NAMALWA (cell line): ENCODE results near the gene C4B.
"Not testable (repeated sequence)": the region's sequence is repeated elsewhere in the genome, so short reads cannot be mapped to it uniquely, and the experiment has no call there.

ENCODE experiments used
- DNase-seq: peaks from one replicate; pipeline ENCODE4 v3.0.0-alpha.2; 2015; ENCODE audit warnings: low spot score

C4B gene

DNA sequence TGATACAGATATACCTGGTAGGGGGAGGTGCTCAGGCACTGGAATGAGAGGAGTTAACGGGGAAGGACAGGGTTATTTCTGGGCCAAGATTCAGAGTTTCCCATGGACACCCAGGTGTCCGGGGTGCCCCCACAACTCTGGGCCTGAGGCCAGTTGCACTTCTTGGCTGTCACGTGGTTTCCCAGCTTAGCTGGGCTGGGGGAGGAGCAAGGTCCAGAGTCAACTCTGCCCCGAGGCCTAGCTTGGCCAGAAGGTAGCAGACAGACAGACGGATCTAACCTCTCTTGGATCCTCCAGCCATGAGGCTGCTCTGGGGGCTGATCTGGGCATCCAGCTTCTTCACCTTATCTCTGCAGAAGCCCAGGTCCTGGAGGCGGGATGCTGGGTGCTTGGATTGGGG is at the start of gene C4B:
C4B (plus strand) TSS at position 249 of the 400 bp plus-strand sequence; CDS start at position 300, 51 bp downstream.
- DNase-seq: not testable (repeated sequence)

DNA sequence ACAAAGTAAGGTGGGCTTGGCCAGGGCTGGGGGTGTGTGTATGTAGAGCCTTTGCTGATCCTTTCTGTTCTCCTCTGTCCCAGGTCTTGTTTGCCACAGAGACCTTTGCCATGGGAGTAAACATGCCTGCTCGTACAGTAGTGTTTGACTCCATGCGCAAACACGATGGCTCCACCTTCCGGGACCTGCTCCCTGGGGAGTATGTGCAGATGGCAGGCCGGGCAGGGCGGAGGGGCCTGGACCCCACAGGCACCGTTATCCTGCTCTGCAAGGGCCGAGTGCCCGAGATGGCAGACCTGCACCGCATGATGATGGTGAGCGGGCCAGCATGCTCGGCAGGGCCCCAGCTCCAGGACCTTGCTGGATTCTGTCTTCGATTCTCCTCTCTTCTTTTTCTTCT is 48.9 kb upstream of the C4B start:
- DNase-seq: no peak

DNA sequence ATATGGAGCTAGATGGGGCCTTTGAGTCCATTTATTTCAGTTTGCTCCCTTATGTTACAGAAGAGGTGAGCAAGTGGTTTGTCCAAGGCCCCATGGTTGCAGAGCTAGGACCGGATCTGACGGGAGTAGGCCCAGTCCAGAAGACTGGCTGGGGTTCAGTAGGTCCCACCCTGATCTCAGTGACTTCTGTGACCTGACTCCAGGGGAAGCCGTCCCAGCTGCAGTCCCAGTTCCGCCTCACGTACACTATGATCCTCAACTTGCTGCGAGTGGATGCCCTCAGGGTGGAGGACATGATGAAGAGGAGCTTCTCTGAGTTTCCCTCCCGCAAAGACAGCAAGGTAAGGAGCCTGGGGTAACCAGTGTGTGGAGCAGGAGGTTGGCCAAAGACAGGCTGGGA is 48.1 kb upstream of the C4B start:
- DNase-seq: no peak

DNA sequence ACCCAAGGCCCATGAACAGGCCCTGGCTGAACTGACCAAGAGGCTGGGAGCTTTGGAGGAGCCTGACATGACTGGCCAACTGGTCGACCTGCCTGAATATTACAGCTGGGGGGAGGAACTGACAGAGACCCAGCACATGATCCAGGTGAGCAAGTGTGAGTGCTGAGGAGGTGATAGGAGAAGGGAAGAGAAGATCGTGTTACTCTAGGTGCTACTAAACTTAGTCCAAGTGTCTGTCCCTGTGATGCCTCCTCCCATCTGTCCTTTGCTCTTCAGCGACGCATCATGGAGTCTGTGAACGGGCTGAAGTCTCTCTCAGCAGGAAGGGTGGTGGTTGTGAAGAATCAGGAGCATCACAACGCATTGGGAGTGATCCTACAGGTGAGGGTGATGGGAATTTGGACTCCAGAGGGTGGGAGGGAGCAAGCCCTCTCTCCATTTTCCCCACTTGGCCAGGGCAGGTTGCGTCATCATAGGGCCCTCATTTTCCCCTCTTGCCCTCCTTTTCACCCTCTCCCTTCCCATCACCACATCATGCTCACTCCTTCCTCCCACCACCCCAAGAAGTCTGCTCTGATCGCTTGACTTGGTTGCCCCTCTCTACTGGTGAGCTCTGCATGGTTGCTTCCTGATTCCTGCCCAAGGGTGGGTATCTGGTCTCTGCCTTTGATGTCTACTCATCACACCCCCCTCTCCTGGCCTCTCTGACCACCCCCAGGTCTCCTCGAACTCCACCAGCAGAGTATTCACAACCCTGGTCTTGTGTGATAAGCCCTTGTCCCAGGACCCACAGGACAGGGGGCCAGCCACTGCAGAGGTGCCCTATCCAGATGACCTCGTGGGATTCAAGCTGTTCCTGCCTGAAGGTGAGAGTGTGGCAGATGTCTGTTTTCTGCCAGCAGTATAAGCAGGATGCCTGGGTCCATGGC is 47.3 kb upstream of the C4B start:
- DNase-seq: no peak

DNA sequence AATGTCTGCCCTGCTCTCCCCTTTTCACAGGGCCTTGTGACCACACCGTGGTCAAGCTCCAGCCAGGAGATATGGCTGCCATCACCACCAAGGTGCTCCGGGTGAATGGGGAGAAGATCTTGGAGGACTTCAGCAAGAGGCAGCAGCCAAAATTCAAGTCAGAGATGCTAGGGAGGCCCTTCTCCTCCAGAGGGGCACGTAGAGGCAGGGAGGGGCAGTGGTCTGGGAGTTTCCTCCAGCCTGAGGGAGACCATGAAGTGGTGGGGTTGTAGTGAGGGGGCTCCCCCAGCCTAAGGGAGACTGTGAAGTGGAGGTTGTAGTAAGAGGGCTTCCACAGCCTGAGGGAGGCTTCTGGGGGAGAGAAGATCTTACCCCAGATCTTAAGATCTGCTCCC is 46.7 kb upstream of the C4B start:
- DNase-seq: no peak

DNA sequence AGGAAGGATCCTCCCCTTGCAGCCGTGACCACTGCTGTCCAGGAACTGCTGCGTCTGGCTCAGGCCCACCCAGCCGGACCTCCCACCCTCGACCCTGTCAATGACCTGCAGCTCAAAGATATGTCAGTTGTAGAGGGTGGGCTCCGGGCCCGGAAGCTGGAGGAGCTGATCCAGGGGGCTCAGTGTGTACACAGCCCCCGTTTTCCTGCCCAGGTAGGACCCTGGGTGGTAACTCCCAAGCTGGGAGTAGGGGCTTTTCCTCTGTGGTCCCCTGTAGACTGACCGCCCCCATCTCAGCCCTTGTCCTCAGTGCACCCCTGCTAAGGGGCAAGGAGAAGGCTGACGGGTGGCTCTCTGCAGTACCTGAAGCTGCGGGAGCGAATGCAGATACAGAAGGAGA is 46.3 kb upstream of the C4B start:
- DNase-seq: no peak

DNA sequence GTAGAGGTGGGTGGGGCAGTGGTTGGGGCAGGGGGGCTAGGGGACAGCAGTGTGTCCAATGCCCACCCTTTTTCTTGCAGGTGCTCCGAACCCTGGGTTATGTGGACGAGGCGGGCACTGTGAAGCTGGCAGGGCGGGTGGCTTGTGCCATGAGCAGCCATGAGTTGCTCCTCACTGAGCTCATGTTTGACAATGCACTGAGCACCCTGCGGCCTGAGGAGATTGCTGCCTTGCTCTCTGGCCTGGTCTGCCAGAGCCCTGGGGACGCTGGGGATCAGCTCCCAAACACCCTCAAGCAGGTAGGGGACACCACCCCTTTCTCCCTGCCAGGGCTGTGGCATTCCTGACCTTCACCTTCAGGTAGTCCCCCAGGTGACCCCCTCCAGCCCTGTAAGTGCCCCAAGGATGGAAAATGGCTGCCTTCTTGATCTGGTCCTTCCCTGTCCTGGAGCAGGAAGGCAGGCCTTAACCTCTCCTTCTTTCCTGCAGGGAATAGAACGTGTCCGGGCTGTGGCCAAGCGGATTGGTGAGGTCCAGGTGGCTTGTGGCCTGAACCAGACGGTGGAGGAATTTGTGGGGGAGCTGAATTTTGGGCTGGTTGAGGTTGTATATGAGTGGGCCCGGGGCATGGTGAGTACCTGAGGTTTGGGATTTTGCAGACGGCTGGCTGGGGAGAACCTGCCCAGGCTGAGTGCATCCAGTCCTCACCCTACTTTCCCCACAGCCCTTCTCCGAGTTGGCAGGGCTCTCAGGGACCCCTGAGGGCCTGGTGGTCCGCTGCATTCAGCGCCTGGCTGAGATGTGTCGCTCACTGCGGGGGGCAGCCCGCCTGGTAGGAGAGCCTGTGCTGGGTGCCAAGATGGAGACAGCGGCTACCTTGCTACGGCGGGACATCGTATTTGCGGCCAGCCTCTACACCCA is 45.5 kb upstream of the C4B start:
- DNase-seq: no peak

DNA sequence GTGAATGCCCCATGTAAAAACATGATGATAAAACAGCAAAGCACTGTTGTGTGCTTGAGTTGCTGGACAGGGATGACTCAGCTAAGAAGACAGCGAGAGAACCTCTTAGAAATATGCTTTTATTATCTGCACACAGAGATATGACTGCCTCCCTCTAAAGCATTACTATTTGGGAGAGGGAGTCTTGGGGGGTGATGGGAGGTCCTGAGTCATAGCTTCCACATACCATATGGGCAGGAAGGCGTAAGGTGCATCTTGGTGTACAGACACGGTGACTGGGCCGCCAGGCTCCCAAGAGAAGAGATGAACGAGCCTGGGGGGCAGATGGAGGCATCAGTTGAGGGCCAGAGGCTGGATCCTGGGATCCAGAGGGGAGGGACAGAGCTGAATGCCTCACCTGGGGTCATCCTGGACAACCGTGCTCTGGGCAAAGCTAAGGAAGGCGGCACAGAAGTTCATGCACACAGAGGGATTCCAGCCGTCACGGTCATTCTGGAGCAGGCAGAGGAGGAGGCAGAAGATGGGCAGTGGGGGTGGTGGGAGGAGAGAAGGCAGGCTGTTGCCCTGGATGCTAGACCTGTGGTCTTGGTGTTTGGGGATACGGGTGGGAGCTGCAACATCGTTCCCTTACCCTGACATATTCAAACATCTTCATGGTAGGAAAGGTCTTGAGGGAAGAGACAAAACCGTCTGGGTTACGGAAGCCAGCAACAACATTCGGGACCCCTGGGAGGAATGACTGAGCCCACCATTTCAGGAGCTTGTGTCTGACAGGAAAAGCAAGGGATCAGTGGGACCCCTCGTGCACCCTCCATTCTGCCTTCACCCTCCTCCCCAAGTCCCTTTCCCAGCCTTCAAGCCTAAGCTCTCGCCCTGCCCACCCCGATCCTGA is 44.6 kb upstream of the C4B start:
- DNase-seq: no peak

DNA sequence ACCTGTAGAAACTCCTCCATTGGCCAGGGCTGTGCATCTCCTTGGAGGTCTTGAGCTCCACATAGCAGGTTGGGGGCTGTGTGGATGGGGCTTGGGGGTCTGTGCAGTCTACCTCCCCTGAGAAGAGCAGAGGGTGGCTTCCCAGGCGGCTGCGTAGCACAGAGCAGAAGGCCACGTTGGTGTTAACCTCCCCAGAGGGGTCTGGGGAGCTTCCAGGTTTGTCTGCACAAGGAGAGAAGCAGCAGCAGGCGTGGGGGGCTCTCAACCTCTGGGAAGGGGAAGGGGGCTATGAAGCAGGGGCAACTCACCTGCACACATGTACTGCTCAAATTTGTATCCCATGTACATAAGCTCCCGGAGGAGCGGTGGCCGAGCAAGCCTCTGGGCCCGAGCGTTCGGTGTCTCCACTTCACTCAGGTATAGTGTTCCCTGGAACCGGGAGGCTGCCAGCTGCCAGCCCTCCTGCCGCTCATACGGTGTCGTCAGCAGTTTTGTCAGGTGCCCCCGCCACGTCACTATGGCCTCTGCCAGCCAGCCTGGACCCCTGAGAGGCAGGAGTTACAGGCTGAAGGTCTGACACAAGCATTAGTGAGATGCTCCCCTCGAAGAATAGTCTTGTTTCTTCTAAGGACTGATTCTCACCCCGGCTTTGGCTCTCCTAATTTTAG is 43.9 kb upstream of the C4B start:
- DNase-seq: no peak

DNA sequence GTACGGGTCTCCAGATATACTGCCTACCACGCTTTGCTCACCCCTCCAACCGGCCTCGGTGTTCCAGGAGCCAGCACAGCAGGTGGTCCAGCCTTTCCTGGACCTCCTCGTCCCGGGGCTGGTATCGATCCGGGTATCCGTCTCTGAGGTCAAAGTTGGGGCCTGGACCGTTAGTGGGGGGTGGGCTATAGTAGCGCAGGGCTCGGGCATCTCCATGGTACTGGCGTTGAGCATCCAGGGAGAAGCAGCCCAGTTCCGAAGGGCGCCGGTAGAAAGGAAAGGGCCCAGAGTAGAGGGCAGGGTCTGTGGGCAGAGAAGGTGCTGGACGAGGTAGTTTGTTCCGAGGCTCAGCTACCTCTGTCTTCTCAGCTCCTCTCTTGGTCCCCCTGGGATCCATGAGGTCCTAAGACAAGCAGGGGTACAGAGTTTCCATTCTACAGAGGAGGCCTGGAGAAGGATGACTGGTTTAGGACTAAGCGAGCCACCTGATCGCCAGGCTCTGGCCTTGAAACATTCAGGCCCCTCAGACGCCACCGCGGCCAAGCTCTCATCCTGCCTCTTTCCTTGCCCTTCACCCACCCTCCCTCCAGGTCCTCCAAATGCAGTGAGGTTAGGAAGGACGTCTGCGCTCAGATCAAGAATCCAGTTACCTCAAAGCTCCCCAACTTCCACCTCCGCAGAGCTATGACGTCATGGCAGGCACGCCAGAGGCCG is 43.2 kb upstream of the C4B start:
- no peak for DNase-seq

DNA sequence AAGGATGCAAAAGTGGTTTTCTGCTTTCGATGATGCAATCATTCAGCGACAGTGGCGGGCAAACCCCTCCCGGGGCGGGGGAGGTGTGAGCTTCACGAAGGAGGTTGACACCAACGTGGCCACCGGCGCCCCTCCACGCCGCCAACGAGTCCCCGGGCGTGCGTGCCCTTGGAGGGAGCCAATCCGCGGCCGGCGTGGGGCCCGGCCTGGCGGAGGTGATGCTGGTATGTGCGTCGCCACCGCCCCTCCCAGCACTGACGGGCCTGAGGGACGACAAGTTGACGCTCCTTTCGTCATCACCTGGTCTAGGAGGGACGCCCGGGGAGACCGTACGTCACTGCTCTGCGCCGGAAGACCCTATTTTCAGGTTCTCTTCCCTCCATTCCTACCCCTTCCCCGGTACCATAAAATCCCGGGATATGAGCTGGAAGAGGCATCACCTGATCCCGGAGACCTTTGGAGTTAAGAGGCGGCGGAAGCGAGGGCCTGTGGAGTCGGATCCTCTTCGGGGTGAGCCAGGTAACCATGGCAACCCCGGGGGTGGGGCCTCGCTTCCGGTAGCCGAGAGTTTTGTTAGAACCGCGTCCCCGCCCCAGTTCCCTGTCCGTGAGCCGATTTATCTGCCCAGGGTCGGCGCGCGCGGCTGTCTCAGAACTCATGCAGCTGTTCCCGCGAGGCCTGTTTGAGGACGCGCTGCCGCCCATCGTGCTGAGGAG is 42.4 kb upstream of the C4B start, which contains the start of gene DXO:
DXO (minus strand) TSS at position 146 of the 716 bp plus-strand sequence. CDS start 463 bp downstream, outside the sequence.
- DNase-seq: peak; percentile 98

DNA sequence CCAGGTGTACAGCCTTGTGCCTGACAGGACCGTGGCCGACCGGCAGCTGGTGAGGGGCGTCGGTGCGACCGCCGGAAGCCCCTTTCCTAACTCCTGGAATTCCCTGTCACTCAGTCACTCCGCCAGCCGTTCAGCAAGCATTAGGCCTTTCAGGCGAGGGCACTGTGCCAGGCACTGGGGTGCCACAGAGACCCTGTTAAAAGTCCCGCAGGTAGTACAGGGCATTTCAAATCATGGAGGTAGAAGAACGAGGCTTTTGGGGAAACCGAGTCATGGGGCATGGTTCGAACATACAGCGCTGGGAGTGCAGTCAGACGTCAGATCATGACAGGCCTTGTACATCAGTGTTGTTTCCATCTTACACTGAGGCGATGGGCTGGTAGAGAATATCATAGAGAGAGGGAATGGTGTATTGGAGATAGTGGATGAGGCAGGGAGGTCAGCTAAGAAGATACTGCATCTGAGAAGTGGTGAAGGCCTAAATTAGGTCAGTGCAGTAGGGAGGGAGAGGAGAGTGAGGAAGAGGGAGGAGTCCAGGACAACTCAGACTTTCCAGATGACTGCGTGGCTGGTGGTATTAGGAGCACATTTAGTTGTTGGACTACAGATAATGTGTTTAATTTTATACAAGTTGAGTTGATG is 41.8 kb upstream of the C4B start:
- no peak for DNase-seq

DNA sequence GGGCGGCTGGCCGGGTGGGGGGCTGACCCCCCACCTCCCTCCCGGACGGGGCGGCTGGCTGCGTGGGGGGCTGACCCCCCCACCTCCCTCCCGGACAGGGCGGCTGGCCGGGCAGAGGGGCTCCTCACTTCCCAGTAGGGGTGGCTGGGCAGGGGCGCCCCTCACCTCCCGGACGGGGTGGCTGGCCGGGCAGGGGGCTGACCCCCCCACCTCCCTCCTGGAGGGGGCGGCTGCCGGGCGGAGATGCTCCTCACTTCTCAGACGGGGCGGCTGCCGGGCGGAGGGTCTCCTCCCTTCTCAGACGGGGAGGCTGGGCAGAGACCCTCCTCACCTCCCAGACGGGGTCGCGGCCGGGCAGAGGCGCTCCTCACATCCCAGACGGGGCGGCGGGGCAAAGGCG is 38.5 kb upstream of the C4B start:
- DNase-seq: not testable (repeated sequence)

DNA sequence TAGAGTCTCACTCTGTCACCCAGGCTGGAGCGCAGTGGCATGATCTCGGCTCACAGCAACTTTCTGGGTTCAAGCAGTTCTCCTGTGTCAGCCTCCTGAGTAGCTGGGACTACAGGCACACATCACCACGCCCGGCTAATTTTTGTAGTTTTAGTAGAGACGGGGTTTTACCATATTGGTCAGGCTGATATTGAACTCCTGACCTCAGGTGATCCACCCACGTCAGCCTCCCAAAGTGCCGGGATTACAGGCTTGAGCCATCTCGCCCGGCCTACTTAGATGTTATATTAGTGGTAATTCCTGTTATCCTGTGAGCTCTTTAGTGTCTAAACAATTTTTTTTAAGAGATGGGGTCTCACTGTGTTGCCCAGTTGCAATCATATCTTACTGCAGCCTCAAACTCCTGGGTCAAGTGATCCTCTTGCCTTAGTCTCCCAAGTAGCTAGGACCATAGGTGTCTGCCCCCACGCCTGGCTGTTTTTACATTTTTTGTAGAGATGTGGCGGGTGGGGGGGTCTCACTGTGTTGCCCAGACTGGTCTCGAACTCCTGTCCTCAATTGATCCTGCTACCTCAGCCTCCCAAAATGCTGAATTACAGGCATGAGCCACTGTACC is 36.7 kb upstream of the C4B start:
- DNase-seq: no peak

DNA sequence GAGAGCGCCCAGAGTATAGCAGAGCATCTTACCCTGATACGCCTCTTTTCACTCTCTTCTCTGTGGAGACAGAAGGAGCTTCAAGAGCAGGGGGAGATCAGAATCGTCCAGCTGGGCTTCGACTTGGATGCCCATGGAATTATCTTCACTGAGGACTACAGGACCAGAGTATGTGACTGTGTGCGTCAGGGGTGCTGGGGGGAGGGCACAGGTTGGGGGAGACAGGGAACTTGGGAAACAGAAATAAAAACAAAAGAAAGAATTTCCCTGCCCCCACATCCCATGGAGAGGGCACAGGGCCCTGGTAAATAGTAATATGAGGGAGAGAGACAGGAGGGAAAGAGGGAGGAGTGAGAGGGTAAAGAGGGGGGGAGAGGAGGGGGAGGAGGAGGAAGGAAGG is 35.8 kb upstream of the C4B start:
- no peak for DNase-seq

DNA sequence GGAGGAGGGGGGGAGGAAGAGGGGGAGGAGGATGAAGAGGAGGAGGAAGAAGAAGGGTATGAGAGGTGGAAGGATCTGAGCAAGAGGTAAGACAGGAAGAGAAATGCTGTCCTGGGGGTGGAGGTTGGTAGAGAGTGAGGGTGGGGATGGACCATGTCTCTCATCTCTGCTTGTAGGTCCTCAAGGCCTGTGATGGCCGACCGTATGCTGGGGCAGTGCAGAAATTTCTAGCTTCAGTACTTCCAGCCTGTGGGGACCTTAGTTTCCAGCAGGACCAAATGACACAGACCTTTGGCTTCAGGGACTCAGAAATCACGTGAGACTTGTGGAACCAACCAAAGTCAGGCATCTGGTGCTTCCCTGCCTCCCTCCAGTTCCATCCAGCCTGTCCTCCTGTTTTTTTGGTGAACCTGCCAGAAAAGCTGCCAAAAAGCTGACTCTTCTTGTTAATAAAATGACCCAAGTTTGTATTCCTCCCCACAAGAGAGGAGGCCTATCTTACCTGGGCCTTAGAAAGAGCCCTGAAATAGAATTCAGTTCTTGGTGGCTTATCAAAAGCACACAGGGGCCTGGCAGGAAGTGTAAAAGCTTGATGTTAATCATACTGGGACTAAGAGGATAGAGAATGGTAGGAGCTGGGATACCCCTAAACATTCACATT is 35.2 kb upstream of the C4B start:
- no peak for DNase-seq

DNA sequence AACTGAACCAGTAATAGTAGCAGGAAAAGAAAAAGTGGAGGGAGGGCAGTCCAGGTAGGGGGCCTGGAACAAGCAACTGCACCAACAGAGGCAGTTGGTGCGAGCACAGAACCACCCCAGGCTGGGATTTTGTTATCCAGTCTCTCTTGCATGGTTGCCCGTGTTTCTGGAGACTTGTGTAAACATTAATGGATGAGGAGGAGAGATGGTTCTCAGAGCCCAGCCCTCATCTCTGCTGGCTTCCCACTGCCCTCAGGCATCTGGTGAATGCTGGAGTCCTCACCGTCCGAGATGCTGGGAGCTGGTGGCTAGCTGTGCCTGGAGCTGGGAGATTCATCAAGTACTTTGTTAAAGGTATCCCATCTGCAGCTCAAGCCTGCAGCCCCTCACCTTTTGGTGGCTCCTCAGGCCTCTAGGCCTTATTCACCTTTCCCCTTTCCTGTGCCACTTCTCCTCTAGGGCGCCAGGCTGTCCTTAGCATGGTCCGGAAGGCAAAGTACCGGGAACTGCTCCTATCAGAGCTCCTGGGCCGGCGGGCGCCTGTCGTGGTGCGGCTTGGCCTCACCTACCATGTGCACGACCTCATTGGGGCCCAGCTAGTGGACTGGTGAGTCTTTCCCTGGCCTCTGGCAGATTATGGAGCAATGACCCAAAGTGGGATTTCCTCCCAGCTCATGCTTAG is 34.3 kb upstream of the C4B start:
- DNase-seq: not testable (repeated sequence)

DNA sequence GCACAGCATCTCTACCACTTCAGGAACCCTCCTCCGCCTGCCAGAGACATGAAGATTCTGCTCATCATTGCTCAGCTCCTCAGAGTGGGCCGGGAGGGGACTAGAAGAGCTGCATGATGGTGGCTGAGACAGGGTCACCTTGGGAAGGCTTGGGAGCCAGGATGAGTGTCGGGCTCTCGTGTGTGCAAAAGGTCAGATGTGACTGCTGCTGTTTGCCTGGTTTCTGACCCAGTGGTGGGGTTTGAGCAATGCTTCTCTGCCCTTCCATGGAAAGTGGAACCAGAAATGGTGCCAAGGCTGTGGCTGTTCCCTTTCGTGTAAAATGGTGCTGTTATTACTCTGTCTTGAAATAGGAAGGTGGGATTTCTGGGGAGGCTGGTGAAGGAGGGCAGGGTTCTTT is 33.6 kb upstream of the C4B start:
- DNase-seq: not testable (repeated sequence)
